ENCODE data around the gene SHE.
A peak's percentile ranks its signal among the peaks of the same experiment; 100 is the strongest.

The SHE gene

DNA sequence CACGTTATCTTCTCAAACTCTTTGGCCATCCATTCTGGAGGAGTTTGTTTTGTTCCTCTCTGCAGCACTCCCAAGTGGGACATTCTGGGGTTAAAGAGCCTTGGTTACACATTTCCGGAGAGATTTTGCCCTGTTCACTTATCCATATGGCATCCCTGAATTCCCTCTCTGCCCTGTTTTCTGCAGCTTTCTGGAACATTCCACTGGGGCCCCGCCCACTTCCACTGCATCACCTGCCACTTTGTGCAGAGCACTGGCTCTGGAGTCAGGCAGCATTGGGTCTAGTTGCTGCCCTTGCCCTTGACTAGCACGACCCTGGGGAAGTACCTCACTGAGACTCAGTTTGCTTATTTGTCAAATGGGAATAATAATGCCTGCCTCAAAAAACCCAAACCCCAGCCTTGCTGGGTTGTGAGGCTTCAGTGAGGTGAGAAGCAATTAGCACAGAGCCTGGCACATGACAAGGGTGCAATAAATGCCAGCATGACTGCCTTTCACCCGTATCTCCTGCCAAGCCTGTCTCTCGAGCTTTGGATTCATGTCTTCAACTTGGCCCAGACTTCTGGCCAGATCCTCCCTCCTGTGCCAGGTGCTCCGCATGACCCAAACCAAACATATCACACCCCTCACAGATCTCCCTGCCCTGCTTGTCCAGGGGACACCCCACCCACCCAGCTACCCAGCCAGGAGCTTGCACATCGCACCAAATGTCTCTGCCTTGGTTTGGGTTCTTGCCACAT, 58.8 kb downstream of the SHE start:
- no peak for DNase-seq

DNA sequence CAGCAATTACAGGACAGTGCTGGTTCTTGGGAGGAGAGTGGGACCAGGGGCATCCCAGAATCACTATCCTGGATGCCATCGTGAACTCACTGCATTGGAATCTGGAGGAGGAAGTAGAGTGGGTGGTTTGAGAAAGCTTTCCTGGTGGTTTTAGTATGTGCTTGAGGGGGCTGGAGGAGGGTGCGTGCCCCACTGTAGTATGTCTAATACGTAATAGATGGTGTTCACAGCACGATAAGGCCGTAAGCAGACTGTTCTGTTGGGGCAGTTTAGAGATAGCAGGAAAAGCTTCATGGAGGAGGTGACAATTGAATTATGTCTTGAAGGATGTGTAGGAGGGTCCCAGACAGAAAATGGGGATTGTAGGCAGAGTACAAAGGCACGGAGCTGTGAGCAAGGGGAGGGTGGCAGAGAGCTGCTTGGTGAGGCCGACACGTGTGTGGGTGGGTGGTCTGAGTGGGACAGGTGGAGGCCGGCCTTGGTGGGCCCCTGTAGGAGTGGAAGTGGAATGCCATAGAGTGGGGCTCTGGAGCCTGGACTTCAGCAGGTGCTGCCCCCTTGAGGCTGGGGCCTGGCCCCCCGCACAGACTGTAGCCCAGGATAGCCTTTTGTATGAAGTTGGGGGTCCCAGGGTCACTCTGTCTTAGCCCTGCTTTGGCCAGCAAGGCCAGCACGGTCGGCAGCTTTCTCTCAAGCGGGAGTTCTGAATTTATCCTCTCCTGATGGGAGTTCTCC, 60.0 kb downstream of the SHE start:
- peak in 1 of 2 donors; percentile 63 for DNase-seq

DNA sequence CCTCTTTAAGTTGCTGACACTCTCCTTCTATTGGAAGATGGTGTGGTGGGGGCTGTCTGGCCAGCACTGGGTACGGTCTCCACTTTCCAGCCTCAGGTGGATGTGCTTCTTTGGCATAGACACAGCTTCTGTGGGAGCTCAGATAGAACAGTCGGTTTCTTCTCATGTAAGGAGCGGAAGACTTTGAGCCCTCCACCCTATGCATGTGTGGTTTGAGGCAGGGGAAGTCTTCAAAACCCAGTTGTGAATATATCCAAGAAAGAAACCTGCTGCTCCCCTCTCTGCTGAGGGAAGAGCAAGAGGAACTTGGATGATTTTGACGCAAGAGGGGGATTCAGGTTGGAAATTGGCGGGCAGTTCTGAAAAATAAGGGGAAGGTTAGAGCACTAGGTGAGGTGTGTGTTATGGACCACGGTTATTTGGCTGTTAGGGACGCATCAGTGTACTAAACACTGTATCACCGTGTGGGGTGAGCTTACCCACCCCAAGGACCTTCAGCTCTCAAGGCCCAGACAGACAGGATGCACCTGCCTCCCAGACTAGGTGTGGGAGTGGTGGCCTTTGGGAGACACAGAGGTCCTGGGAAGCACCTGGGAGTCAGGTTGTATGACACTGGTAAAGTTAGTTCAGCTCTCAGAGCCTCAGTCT, 60.8 kb downstream of the SHE start:
- DNase-seq, result no peak

DNA sequence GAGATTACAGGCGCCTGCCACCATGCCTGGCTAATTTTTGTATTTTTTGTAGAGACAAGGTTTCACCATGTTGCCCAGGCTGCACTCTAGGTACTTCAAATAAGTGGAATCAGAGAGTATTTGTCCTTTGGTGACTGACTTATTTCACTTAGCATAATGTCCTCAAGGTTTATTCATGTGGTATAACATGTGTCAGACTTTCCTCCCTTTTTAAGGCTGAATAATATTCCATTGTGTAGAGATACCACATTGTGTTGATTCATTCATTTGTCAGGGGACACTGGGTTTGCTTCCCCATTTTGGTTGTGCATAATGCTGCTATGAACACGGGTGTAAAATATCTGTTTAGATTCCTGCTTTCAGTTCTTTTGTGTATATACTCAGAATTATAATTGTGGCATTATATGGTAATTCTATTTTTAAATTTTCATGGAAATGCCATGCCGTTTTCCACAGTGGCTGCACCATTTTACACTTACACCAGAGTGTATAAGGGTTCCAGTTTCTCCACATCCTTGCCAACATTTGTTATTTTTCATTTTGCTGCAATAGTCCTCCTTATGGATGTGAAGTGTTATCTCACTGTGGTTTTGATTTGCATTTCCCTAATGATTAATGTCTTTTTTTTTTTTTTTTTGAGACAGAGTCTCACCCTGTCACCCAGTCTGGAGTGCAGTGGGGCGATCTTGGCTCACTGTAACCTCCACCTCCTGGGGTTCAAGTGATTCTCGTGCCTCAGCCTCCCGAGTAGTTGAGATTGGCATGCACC, 62.0 kb downstream of the SHE start:
- peak; percentile 47 to 56 for DNase-seq

DNA sequence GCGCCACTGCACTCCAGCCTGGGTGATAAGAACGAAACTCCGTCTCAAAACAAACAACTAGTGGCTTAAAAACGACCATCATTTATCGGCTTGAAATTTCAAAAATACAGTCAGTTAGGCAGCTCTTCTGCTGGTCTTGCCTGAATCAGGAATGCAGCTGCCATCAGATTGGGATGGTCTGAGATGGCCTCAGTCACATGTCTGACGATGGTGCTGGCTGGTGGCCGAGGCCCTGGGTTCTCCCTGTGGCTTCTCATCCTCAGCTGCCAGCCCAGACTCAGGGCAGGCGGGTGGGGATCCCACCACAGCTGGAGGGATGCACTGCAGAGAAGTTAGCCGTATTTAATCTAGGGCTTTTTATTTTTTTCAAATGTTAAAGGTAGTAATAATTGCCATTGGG, 65.8 kb downstream of the SHE start:
- no peak for DNase-seq

DNA sequence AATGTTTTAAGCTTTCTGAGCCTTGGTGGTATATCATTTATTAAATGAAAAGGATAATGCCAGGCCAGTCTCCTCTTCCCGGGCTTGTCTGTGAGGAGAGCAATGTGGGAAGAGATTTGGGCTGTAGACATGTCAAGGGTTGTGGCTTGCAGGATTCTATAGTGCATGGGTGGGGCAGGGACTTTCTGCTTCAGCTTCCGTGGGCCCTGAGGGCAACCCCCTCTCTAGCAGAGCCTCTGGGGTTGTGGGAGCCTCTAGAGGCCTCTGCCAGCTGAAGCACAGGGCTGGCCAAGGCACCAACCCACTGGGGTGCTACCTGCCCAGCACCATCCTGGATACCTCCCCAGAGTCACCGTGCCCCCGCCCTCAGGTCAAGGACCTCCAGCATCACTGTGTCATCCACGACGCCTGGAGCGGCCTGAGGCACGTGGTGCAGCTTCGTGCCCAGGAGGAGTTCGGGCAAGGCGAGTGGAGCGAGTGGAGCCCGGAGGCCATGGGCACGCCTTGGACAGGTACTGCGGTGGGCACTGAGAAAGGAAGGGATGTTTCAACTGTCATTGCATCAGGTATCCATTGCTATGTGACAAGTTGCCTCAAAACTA, 66.5 kb downstream of the SHE start:
- DNase-seq, result no peak

DNA sequence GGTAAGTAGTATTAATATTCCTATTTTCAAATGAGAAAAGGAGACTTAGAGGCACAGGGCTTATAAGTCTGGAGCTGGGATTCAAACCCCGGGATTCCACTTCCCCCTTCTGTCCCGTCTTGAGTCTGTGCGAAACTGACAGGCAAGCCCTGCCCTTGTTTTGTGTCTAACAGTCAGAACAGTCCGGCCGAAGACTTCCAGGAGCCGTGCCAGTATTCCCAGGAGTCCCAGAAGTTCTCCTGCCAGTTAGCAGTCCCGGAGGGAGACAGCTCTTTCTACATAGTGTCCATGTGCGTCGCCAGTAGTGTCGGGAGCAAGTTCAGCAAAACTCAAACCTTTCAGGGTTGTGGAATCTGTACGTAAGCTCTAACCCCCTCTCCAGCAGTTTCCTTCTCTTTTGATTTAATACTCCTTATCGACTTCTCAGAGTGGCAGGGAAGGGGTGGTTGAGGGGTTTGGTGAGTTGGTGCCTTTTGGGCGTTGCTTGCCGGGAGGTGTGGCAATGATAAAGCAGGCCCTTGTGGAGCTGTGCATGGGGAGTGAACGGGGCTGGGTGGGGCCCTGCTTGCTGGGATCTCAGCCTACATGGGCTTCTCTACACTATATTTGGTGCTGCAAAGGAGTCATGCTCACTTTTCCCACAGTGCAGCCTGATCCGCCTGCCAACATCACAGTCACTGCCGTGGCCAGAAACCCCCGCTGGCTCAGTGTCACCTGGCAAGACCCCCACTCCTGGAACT, 67.7 kb downstream of the SHE start:
- DNase-seq, result no peak

DNA sequence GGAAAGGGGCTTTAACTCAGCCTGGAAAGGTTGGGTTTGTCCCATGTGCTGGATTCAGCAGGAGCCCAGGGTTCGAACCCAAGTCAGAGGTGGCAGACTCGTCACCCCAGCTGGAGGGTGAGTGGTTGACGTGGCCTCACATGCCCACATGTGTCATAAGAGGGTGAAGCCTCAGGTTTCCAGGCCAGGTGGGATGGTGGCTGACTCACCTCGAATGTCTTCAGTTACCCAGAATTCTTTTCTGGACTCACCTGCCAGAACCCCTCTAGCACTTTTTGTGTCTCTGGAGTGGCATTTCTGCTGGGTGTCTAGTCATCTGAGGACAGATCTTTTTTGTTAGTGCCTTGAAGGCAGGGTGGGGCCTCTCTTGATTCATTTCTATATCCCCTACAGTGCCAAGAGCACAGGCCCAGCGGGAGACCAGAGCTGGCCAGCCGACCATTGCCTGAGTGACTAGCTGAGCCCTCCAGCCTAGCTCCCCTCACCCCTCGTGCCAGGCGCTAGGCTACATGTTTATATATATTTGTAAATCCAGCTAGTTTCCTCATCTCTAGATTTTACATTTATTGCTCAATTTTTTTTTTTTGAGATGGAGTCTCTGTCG, 68.9 kb downstream of the SHE start:
- DNase-seq, result peak; percentile 42 to 62

DNA sequence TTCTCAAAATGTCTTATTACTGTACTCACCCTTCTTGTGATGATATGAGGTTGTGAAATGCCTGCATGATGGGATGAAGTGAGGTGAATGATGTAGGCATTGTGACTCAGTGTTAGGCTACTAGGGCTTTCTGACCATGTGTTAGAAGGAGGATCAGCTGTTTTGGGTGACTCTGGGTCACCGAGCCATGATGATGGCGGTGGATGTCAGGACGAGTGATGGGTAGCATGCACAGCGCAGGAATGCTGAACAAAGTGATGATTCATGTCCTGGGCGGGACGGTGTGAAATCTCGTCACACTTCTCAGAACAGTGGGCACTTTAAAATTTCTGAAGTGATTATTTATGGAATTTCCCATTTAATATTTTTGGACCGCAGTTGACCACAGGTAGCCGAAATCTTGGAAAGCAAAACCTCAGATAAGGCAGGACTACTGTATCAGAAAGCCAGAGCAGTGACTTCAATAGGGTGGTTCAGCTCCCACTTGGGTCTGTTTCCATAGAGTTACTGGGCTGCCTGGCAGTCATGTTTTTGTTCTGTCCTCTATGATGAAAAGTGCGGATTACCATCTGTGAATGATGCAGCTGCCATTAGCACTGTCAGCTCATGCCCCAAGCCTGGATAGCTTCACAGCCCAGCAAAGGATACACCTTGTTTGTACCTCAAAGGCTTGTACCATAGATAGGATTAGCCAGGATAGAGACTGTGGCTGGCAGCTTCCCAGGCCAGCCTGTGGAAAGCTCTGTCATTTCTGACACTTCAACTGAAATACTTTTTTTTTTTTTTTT, 70.4 kb downstream of the SHE start:
- peak; percentile 93 to 96 for DNase-seq

DNA sequence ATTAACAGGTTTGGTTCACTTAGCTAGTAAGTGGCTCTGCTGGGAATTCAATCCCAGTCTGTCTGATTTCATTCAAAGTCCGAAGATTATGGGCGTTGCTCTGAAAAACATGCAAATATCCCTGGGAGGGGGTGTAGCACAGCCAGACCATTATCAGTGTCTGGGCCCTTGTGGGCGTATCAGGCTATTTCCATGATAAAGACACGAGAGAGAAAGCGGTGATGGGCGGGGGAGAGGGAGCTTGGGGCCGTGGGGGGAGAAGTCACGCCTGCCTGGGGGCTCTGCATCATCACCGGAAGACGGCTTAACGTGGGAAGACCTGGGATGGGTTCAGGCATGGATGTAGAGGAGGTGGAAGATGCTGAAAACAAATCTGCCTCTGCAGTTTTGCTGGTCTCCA, 71.3 kb downstream of the SHE start:
- DNase-seq, result no peak

DNA sequence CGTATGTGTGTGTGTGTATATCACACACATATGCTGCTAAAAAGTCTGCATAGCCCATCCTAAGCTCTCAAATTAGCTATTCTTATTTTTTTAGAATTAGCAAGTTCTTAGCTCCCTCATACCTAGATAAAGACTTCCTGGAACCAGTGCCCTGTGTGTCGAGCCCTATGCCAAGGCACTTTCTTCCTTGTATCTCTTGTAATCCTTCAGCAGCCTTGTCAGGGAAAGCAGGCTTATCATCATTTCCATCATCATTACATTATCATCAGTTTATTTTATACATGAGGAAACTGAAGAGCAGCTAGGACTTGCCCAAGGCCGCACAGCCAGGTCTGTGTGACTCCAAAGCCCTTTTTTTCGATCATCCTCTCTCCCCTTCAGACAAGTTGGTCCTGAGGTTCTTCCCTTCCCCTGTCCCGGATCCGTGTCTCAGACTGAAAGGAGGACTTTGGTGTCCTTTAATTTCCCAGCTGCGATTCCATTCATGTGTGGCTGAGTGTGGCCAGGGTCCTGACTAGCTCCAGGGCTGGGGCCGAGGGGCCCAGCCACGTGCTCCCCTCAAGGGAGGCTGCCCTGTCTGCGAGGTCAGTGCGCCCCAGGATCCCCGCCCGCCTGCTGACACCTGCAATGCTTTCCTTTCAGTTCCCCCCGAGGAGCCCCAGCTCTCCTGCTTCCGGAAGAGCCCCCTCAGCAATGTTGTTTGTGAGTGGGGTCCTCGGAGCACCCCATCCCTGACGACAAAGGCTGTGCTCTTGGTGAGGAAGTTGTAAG, 72.2 kb downstream of the SHE start:
- DNase-seq, result no peak

All from inflammatory macrophage (primary cell).